ENCODE measurements around the gene CARNS1.

- TF ChIP-seq, protein P1, sequence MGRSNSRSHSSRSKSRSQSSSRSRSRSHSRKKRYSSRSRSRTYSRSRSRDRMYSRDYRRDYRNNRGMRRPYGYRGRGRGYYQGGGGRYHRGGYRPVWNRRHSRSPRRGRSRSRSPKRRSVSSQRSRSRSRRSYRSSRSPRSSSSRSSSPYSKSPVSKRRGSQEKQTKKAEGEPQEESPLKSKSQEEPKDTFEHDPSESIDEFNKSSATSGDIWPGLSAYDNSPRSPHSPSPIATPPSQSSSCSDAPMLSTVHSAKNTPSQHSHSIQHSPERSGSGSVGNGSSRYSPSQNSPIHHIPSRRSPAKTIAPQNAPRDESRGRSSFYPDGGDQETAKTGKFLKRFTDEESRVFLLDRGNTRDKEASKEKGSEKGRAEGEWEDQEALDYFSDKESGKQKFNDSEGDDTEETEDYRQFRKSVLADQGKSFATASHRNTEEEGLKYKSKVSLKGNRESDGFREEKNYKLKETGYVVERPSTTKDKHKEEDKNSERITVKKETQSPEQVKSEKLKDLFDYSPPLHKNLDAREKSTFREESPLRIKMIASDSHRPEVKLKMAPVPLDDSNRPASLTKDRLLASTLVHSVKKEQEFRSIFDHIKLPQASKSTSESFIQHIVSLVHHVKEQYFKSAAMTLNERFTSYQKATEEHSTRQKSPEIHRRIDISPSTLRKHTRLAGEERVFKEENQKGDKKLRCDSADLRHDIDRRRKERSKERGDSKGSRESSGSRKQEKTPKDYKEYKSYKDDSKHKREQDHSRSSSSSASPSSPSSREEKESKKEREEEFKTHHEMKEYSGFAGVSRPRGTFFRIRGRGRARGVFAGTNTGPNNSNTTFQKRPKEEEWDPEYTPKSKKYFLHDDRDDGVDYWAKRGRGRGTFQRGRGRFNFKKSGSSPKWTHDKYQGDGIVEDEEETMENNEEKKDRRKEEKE (IDR thresholded peaks at IDR 0.05), result no peak
- no peak for TF ChIP-seq EZH2 (IDR thresholded peaks at IDR 0.05; ENCODE audit: borderline replicate concordance, control insufficient read depth, low read depth, low read length)
- no peak; the same call in 1 of the 2 replicates for TF ChIP-seq POLR2AphosphoS5 (IDR thresholded peaks at IDR 0.05; ENCODE audit: low read length)
- TF ChIP-seq CEBPB (IDR thresholded peaks at IDR 0.05; ENCODE audit: borderline replicate concordance in 1 of 2, low read depth in 2 of 2, low read length in 2 of 2), result no peak
- TF ChIP-seq NR2C2 (IDR thresholded peaks at IDR 0.05; ENCODE audit: borderline replicate concordance, control insufficient read depth, insufficient read length, low read depth), result no peak
- TF ChIP-seq DPF2 (IDR thresholded peaks at IDR 0.05), result peak; percentile 69; the same call in 1 of the 2 replicates
- peak; percentile 83 for TF ChIP-seq POLR2A (IDR thresholded peaks at IDR 0.05; ENCODE audit: low read depth, low read length)
- no peak for TF ChIP-seq ZNF274 (IDR thresholded peaks at IDR 0.05; ENCODE audit: insufficient read depth, insufficient read length)
- no peak for TF ChIP-seq ESRRA (IDR thresholded peaks at IDR 0.05; ENCODE audit: low read length)
- TF ChIP-seq CTCF (IDR thresholded peaks at IDR 0.05 in 2 of 3, conservative IDR thresholded peaks at IDR 0.05 in 1 of 3; ENCODE audit: control insufficient read depth in 2 of 3, extremely low read depth in 1 of 3, insufficient read depth in 1 of 3, low read depth in 3 of 3, low read length in 3 of 3), result no peak
- peak; percentile 50; the same call in 1 of the 2 replicates for TF ChIP-seq FOXK2 (IDR thresholded peaks at IDR 0.05)
Observed at GRCh38 chr11:67391304-67392182, 23.9 kb upstream of the CARNS1 start, which contains the start of gene RAD9A.
